CD4-positive, alpha-beta T cell treated with Interferon alpha-2 for 1 hour (primary cell): Measurements from ENCODE around the gene RPF1.
"Not testable (repeated sequence)": the region's sequence is repeated elsewhere in the genome, so short reads cannot be mapped to it uniquely, and the experiment has no call there.

Experiments
- DNase-seq, 2 donors: peaks; one replicate each; pipeline ENCODE4 v3.0.0-alpha.2; 2020 to 2022

RPF1 gene

GRCh38 chr1:84478876-84479868 lies at the start of gene RPF1:
Gene RPF1 (plus strand): TSS chr1:84479266. CDS start chr1:84479282, 16 bp downstream.
- DNase-seq: peak; percentile 75 to 82

- DNase-seq: no peak
Observed at GRCh38 chr1:84430546-84430945, 48.5 kb upstream of the RPF1 start.

- peak; percentile 67 to 86 for DNase-seq
Observed at GRCh38 chr1:84433258-84434080, 45.6 kb upstream of the RPF1 start.

GRCh38 chr1:84434081-84434769 lies 44.8 kb upstream of the RPF1 start:
- no peak for DNase-seq

- peak in 1 of 2 donors; percentile 44 for DNase-seq
Observed at GRCh38 chr1:84434801-84435549, 44.1 kb upstream of the RPF1 start.

- peak in 1 of 2 donors; percentile 19 for DNase-seq
Observed at GRCh38 chr1:84436876-84437655, 42.0 kb upstream of the RPF1 start.

- peak; percentile 14 to 84 for DNase-seq
Observed at GRCh38 chr1:84442256-84442655, 36.8 kb upstream of the RPF1 start.

- DNase-seq: peak in 1 of 2 donors; percentile 50
Observed at GRCh38 chr1:84442747-84443646, 36.1 kb upstream of the RPF1 start.

GRCh38 chr1:84448704-84449103 lies 30.4 kb upstream of the RPF1 start:
- DNase-seq: not testable (repeated sequence)

GRCh38 chr1:84450910-84451309 lies 28.2 kb upstream of the RPF1 start:
- no peak for DNase-seq

- no peak for DNase-seq
Observed at GRCh38 chr1:84452436-84452835, 26.6 kb upstream of the RPF1 start.

- no peak for DNase-seq
Observed at GRCh38 chr1:84462118-84462517, 16.9 kb upstream of the RPF1 start.

- DNase-seq: no peak
Observed at GRCh38 chr1:84467298-84467697, 11.8 kb upstream of the RPF1 start.

- DNase-seq: no peak
Observed at GRCh38 chr1:84476225-84476624, 2.8 kb upstream of the RPF1 start.

- no peak for DNase-seq
Observed at GRCh38 chr1:84479998-84480397, 932 bp downstream of the RPF1 start.

GRCh38 chr1:84480650-84481049 lies 1.6 kb downstream of the RPF1 start:
- DNase-seq: no peak

GRCh38 chr1:84481317-84481716 lies 2.3 kb downstream of the RPF1 start:
- DNase-seq: no peak

GRCh38 chr1:84488107-84488506 lies 9.0 kb downstream of the RPF1 start:
- DNase-seq: no peak

- DNase-seq: no peak
Observed at GRCh38 chr1:84489766-84490165, 10.7 kb downstream of the RPF1 start.

- no peak for DNase-seq
Observed at GRCh38 chr1:84492726-84493125, 13.7 kb downstream of the RPF1 start.
